ENCODE results near the gene TPSD1. TPM values are rescaled to one million over a fixed set of nuclear protein-coding genes. Genes with fewer than 3 reads are reported as not detected.

Gene TPSD1
- polyA plus RNA-seq, 1 experiment: not detected

- no peak for TF ChIP-seq CTCF (IDR thresholded peaks at IDR 0.05; ENCODE audit: low read depth, low read length)
- H3K27ac ChIP-seq (ENCODE audit: low read depth, low read length): no peak overlapping the region
- no peak for DNase-seq (ENCODE audit: low read depth, low spot score)
- ChIA-PET CTCF (no interaction called here), POLR2A (no interaction called here)
- no peak overlapping the region for H3K4me3 ChIP-seq (ENCODE audit: low read depth, low read length)
- no peaks in the 10 kb centered on the region for H3K9me3 ChIP-seq (ENCODE audit: control insufficient read depth, insufficient read depth, low read length)
- H3K27me3 ChIP-seq (ENCODE audit: control insufficient read depth, insufficient read depth, low read length): no peaks in the 10 kb centered on the region
Measured at GRCh38 chr16:1305823-1306222, 50.0 kb downstream of the TPSD1 start.

- DNase-seq (ENCODE audit: low read depth, low spot score): no peak
- no peak overlapping the region for H3K27ac ChIP-seq (ENCODE audit: low read depth, low read length)
- TF ChIP-seq CTCF (IDR thresholded peaks at IDR 0.05; ENCODE audit: low read depth, low read length): no peak
- no peak overlapping the region for H3K4me3 ChIP-seq (ENCODE audit: low read depth, low read length)
- ChIA-PET POLR2A (no interaction called here), CTCF (no interaction called here)
- no peaks in the 10 kb centered on the region for H3K9me3 ChIP-seq (ENCODE audit: control insufficient read depth, insufficient read depth, low read length)
- no peaks in the 10 kb centered on the region for H3K27me3 ChIP-seq (ENCODE audit: control insufficient read depth, insufficient read depth, low read length)
Measured at GRCh38 chr16:1306334-1306733, 50.5 kb downstream of the TPSD1 start.

- CTCF ChIA-PET: no interaction called here
- Histone ChIP-seq H3K27me3 (ENCODE audit: control insufficient read depth, insufficient read depth, low read length) (no peaks in the 10 kb centered on the region), H3K4me3 (ENCODE audit: low read depth, low read length) (peak overlapping the region; percentile 63), H3K9me3 (ENCODE audit: control insufficient read depth, insufficient read depth, low read length) (no peaks in the 10 kb centered on the region; the same call in 1 of the 2 replicates), H3K27ac (ENCODE audit: low read depth, low read length) (no peak overlapping the region)
- no peak for DNase-seq (ENCODE audit: low read depth, low spot score)
- POLR2A ChIA-PET: interaction anchor here (0.7 to 1.2 kb wide), 3 partner anchors 14 to 302 kb away, joined by 3 to 5 read pairs (median 4); no protein-coding TSS in a partner anchor
- no peak for TF ChIP-seq CTCF (IDR thresholded peaks at IDR 0.05; ENCODE audit: low read depth, low read length)
Measured at GRCh38 chr16:1308036-1308976, 52.4 kb downstream of the TPSD1 start.

Other genes with a start within 250 kb of the TPSD1 start
- not detected in 2 replicates for gene SSTR5, start 183.3 kb upstream of the TPSD1 start, polyA plus RNA-seq (2011; rRNA removed)
- not detected in 2 replicates for gene C1QTNF8, start 159.8 kb upstream of the TPSD1 start, polyA plus RNA-seq (2011; rRNA removed)
- 1.5 and 2.1 TPM in 2 replicates for gene CACNA1H, start 103.0 kb upstream of the TPSD1 start, polyA plus RNA-seq (2011; rRNA removed)
- not detected in 2 replicates for gene TPSG1, start 30.8 kb upstream of the TPSD1 start, polyA plus RNA-seq (2011; rRNA removed)
- gene TPSB2, start 25.9 kb upstream of the TPSD1 start, polyA plus RNA-seq (2011; rRNA removed): not detected in 2 replicates
- not detected in 2 replicates for gene TPSAB1, start 15.4 kb upstream of the TPSD1 start, polyA plus RNA-seq (2011; rRNA removed)
- 148 and 165 TPM in 2 replicates for gene UBE2I, start 53.6 kb downstream of the TPSD1 start, polyA plus RNA-seq (2011; rRNA removed)
- 0.19 and 0.38 TPM in 2 replicates for gene BAIAP3, start 77.6 kb downstream of the TPSD1 start, polyA plus RNA-seq (2011; rRNA removed)
- gene TSR3, start 95.8 kb downstream of the TPSD1 start, polyA plus RNA-seq (2011; rRNA removed): 34.4 and 40.4 TPM in 2 replicates
- 40.5 and 49.9 TPM in 2 replicates for gene GNPTG, start 95.9 kb downstream of the TPSD1 start, polyA plus RNA-seq (2011; rRNA removed)
- 7.6 and 9.3 TPM in 2 replicates for gene UNKL, start 158.6 kb downstream of the TPSD1 start, polyA plus RNA-seq (2011; rRNA removed)
- gene UQCC4, start 164.7 kb downstream of the TPSD1 start, polyA plus RNA-seq (2011; rRNA removed): 14.2 and 15.2 TPM in 2 replicates
- not detected in 2 replicates for gene PERCC1, start 175.0 kb downstream of the TPSD1 start, polyA plus RNA-seq (2011; rRNA removed)
- gene CCDC154, start 188.5 kb downstream of the TPSD1 start, polyA plus RNA-seq (2011; rRNA removed): 0.02 and 0.06 TPM in 2 replicates
- 15.7 and 19.1 TPM in 2 replicates for gene CLCN7, start 219.0 kb downstream of the TPSD1 start, polyA plus RNA-seq (2011; rRNA removed)
- gene PTX4, start 232.9 kb downstream of the TPSD1 start, polyA plus RNA-seq (2011; rRNA removed): not detected in 2 replicates
- 6.2 and 7.4 TPM in 2 replicates for gene TELO2, start 237.3 kb downstream of the TPSD1 start, polyA plus RNA-seq (2011; rRNA removed)